ENCODE results near the gene ZSWIM6.
"Not testable (repeated sequence)": the region's sequence is repeated elsewhere in the genome, so short reads cannot be mapped to it uniquely, and the experiment has no call there.

ZSWIM6 gene

DNA sequence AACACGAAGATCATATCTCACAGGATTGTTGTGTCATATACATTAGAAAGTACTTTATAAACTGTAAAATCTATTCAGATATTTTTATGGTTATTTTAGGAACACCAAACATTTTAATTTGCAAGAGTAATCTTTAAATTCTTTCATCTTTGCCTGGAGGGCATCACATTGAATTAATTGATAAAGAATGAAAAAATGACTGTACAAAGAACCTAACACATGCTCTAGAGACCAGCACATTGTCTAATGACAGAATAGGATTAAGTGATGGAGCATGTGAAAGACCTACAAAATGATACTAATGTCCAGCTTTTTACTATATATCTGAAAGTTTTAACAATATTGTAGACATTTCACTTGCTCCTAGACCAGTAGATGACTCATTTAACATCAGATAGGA, 88.0 kb downstream of the ZSWIM6 start:
- H3K27ac ChIP-seq: no peak overlapping the region
- TF ChIP-seq, protein P1, sequence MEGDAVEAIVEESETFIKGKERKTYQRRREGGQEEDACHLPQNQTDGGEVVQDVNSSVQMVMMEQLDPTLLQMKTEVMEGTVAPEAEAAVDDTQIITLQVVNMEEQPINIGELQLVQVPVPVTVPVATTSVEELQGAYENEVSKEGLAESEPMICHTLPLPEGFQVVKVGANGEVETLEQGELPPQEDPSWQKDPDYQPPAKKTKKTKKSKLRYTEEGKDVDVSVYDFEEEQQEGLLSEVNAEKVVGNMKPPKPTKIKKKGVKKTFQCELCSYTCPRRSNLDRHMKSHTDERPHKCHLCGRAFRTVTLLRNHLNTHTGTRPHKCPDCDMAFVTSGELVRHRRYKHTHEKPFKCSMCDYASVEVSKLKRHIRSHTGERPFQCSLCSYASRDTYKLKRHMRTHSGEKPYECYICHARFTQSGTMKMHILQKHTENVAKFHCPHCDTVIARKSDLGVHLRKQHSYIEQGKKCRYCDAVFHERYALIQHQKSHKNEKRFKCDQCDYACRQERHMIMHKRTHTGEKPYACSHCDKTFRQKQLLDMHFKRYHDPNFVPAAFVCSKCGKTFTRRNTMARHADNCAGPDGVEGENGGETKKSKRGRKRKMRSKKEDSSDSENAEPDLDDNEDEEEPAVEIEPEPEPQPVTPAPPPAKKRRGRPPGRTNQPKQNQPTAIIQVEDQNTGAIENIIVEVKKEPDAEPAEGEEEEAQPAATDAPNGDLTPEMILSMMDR (conservative IDR thresholded peaks at IDR 0.05): no peak
- TF ChIP-seq ZFX (IDR thresholded peaks at IDR 0.05): no peak

DNA sequence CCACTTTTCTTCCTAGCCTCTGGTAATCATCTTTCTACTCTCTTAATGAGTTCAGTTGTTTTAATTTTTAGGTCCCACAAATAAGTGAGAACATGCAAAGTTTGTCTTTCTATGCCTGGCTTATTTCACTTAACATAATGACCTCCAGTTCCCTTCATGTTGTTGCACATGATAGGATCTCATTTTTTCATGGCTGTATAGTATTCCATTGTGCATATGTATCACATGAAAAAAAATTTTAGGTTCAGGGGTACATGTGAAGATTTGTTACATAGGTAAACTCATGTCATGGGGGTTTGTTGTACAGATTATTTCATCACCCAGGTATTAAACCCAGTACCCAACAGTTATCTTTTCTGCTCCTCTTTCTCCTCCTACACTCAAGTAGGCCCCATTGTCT, 89.2 kb downstream of the ZSWIM6 start:
- H3K27ac ChIP-seq: not testable (repeated sequence)

DNA sequence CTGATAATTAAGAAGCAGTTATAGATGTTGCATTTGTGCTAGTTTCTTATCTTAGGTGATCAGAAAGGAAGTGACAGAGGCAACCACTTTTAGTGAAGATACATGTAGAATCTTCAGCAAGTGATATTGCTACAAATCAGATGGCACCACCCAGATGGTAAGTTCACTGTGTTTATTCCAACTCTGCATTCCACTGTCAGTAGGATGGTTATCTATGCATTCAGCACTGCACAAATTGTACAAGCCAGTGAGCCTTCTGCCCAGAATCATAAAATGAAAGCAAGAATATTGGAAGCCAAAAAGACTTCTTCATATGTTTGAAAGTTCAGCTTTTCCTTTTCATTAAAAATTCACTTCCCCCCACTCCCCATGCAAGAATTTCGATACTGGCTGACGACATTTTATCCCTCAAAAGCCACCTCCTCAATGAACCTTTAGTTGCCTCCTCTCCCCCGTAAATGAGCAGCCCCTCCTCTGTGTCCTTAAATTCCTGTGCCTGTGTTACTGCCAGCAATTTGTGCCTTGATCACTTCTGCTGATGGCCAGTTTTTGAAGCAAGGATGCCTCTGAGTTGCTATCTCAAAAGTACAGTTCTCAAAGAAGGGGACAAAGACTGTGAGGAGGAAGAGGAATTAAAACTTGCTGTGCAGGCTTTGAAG, 91.6 kb downstream of the ZSWIM6 start:
- no peak overlapping the region for H3K27ac ChIP-seq
- TF ChIP-seq, protein P1 (conservative IDR thresholded peaks at IDR 0.05): no peak
- no peak for TF ChIP-seq ZFX (IDR thresholded peaks at IDR 0.05)

DNA sequence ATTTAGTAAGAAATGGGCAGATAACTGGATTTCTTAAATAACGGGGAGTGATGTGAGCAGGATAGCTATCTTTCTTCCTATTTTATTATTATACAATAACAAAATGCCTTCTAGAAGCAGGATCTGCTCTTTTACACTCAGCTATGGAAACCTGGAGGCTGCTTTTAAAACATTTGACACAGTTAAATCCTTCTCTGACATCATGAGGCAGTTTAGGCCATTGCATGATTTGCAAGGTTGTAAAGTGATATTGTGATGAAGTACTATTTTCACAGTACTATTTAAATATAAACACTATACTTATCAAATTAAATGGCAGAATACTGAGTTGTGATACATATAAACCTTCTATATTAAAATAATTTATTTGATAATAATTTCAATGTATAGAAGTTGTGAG, 93.9 kb downstream of the ZSWIM6 start:
- H3K27ac ChIP-seq: no peak overlapping the region
- TF ChIP-seq ZFX (IDR thresholded peaks at IDR 0.05): no peak
- TF ChIP-seq, protein P1 (conservative IDR thresholded peaks at IDR 0.05): no peak

DNA sequence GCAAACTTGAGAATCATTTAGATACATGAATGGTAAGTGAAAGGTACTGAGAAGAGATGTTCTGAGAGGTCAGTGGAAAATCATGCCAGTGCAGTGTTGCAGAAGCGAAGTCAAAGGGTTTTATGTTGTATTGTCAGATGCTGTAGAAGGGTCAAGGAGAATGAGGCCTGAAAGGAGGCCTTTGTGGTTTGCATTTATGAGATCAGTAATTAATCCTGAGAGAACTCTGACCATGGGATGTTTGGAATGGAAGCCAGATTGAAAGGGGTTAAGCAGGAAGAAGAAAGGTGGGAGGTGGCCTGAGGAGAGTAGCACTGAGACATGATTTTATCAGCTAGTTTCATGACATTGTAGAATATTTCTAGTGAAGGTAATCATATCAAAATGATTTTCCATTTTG, 97.8 kb downstream of the ZSWIM6 start:
- H3K27ac ChIP-seq: no peak overlapping the region
- TF ChIP-seq, protein P1 (conservative IDR thresholded peaks at IDR 0.05): no peak
- no peak for TF ChIP-seq ZFX (IDR thresholded peaks at IDR 0.05)

DNA sequence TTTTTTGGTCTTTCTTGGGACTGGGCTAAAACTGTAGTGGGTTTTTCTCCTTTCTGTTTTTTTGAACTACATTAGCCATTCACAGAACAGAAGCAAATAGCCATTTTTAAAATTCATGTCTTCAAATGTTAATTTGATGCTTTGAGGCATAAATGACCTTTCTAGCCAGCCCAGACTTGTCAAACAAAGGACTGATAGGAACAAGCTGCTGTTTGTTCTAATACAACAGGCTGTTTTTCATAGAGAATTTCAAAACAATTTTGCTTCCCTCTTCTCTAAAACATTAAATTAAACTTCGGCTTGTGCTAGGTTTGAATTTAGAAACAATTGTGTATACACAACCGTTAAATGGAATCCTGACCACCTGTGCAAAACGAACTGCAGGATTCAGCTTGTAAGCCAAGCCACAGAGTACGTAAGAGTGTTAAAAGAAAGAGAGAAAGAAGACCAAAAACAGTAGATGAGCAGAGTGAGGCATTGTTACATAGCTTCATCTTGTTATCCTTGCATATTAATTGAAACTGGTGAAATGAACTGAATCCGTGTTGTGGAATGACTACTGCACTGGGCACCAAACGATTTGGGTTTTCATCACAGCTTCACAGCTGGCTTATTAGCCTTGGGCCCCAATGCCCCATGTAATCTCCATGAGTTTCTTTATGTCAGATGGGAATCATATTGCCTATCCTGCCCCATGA, 100.0 kb downstream of the ZSWIM6 start:
- no peak for TF ChIP-seq ZFX (IDR thresholded peaks at IDR 0.05)
- no peak overlapping the region for H3K27ac ChIP-seq

DNA sequence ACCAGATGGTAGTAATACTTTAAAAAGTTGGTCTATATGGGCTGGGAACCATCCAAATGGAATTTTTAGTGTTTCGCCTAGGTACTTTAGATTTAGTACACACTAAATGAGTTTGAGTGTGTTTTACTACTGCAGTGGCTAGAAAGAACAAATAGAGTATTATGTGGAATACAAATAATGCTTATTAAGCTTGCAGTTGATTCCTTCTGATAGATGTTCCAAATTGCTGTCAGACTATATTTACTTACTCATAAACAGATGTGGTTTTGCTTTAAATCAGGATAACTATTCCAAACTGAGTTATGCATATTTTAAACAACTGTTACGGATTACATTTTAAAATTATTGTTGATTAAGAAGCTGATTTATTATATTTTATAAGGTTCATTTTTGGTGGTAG, 103.3 kb downstream of the ZSWIM6 start:
- H3K27ac ChIP-seq: no peak overlapping the region
- no peak for TF ChIP-seq ZFX (IDR thresholded peaks at IDR 0.05)
- TF ChIP-seq, protein P1 (conservative IDR thresholded peaks at IDR 0.05): no peak

DNA sequence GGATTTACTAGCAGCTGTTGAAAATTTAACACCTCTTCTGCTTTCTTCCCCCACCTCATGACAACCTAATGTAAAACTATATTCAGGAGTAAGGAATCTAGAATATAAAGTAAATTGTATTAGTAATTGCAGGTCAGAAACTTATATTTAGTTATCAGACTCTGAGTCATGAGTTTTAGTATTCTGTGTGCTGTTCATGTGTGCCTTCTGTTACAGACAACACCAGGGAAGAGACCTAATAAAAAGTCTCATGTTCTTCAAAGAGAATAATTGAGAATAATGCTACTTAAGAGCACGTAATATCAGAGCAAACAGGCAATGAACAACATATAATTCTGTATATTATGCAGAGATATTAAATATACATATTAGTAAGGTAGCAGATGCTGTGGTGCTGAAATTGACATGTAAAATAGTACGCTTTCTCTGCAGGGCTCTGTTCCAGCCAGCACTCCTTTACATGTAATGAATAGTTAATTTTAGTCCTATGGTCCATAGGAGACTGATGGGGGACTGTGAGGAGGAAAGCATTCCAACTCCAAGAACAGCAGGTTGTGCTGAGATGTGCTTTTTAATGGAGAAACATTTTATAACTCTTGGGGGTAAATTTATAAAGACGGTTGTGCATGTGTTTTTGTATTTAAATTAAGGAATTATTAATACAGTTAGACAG, 106.4 kb downstream of the ZSWIM6 start:
- TF ChIP-seq ZFX (IDR thresholded peaks at IDR 0.05): no peak
- TF ChIP-seq, protein P1 (conservative IDR thresholded peaks at IDR 0.05): no peak
- H3K27ac ChIP-seq: no peak overlapping the region

All from C4-2B (cell line).